DMS153 treated with DMSO at 0.1 percent for 48 hours (cell line): ENCODE results near the gene PLXND1.

Experiments
- DNase-seq: peaks from one replicate; lab custom pipeline; 2025; ENCODE audit not compliant: unreplicated experiment; lab: John Stamatoyannopoulos, UW

Gene PLXND1

GRCh38 chr3:129602730-129603560 is 3.5 kb downstream of the PLXND1 start:
- no peak for DNase-seq

- no peak for DNase-seq
These were observed 4.2 kb downstream of the PLXND1 start for GRCh38 chr3:129602309-129602708.

DNA sequence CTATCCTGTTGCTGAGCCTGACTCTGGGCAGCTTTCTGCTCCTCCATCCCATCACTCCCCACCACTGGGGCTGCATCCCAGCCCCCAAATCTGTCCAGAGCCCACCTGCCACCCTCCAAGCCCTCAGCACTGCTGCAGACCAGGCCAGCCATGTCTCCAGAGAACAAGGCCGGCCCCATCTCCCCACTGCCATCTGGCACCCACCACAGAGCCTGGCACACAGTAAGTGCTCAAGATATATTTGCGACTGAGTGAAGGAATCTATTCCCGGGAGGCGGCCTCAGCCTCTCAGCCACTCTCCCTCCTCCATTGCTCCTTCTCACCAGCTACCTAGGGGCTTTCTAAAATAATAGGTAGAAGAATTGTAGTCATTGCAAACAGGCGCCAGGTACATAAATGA is 4.8 kb downstream of the PLXND1 start:
- DNase-seq: no peak

DNA sequence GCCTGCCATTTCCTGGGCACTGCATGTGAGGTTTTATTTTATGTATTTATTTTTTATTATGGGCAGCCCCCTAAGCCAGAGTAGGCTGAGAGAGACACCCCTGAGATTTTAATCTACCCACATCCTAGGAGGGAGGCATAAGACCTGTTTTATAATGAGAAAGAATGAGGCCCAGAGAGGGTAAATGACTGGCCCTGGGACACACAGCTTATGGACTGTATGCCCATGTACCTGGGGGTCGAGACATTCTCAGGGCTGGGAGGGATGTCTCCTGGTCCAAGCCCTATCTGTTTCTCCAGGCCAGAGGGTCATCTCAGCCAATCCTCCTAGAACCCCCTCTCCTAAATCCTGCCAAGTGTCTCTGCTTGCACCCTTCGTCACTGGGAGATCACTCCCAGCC is 6.1 kb downstream of the PLXND1 start:
- no peak for DNase-seq

DNA sequence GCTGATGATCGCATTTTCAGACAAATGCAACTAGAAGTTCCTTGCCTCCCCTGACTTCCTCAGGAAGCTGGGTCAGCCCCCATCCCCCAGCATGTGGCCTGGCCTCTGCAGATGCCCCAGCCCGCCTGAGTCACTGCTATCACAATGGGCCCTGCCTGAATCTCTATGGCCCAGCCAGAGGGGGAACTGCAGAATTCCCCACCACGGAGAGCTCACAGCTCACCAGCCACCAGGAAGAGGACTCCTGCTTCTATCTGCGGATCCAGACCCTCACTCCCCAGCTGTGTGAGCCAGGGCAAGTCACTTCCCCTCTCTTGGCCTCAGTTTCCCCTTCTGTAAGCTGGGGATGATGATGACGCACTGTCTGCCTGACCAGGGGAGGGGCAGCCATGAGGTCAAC is 6.9 kb downstream of the PLXND1 start:
- DNase-seq: no peak

GRCh38 chr3:129599073-129599472 is 7.4 kb downstream of the PLXND1 start:
- no peak for DNase-seq

DNA sequence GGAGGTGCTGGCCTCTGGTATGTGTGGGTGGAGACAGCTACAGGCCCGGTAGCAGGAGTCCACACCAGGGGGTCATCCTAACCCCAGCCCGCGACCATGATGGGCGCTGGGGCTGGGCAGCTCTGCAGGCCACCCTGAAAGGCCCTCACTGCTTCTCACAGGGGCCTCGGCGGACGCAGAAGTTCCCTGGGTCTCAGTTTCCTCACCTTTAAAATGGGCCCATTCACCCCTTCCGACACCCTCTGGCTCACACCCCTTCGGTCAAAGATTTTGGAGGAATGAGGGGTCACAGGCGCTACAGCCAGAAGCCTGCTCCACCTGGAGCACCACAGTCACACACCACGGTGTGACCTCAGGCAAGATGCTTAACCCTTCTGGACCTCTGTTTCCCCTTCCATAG is 8.0 kb downstream of the PLXND1 start:
- DNase-seq: no peak

DNA sequence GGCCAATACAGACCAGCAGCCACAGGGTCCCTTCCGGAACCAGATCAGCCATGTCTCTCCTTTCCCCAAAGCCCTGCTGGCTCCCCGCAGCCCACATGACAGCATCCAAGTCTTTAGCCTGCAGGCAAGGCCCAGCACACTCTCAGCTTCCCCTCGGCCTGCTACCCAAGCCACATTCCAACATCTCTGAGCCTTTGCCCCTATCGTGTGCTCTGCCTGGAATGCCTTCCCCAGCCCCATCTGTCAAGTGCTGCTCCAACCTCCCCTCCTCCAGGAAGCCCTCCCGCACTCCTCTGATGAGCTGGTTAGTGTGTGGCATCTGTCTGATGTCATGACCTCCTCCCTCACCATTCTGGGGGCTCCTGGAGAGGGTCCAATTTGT is 8.5 kb downstream of the PLXND1 start:
- no peak for DNase-seq

- DNase-seq: peak; percentile 60
These were observed 9.1 kb downstream of the PLXND1 start for GRCh38 chr3:129597087-129597999.

GRCh38 chr3:129596194-129597086 is 10.0 kb downstream of the PLXND1 start:
- DNase-seq: peak; percentile 59

- no peak for DNase-seq
These were observed 10.8 kb downstream of the PLXND1 start for GRCh38 chr3:129595544-129596193.

GRCh38 chr3:129594907-129595390 is 11.5 kb downstream of the PLXND1 start:
- DNase-seq: no peak

- no peak for DNase-seq
These were observed 12.1 kb downstream of the PLXND1 start for GRCh38 chr3:129594409-129594808.

DNA sequence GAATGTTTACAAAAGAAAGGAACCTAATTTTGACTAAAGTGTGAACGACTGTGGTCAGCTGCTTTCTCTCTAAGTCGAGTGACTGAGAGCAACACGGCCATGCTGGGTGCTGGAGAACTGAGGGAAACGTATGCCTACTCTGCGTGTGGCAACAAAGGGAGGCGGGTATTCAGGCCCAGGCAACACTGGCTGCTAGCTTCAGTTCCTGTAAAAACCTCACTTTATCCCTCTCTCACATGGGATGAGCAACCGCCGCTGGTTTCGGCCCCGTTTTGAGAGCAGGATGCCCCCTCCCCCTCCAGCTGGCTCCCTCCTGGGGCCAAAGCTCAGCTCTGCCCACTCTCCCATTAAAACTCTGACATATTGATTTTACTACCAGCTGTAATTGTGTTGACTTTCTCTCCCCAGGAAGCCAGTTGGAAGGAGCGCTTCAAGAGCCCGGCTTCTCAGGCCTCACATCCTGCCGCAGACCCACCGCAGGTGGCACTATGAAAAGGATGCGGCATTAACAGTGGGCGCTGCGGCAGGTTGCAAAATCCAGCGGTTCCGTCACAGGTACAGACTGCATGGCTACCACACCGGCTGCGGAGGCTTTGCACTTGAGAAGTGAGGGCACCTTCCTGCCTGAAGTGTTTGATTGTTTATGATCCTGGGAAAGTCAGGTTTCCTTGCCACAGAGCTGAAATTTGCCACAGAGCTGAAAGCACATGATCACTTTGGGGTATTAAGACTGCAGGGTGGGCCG is 12.7 kb downstream of the PLXND1 start:
- peak; percentile 96 for DNase-seq

- no peak for DNase-seq
These were observed 13.3 kb downstream of the PLXND1 start for GRCh38 chr3:129593230-129593594.

DNA sequence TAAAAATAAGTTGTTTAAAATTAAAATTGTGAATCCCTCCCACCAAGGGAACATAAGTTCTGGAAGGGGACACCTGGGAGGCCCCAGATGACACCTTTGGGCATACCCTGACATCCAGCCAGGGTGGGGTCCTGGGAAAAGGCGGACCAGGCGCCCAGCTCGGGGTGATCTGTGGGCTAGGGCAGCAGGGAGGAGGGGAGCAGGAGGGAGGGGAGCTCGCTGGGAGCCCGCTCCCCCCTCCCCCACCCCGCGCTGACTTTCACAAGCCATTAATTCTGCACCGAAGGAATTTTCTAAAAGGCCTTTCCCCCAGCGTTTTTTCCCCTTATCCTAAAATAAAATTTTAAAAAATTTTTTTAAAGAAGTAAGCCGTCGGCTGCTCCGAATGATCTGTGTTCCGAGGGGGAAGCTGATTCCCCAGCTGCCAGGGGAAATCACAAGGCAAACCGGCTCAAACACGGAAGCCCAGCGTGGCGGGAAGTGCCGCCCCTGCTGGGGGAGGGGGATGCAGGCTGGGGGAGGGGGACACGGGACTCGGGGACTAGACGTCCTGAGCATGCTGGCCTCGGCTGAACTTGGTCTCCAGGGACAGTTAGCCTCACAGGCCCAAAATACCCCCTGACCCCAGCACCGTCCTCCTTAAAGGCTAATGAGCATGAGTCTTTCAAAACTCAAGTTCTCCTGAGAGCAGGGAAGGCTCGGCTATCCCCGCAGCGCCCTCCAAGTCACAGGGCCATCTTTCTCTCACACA is 13.9 kb downstream of the PLXND1 start:
- DNase-seq: peak; percentile 34

DNA sequence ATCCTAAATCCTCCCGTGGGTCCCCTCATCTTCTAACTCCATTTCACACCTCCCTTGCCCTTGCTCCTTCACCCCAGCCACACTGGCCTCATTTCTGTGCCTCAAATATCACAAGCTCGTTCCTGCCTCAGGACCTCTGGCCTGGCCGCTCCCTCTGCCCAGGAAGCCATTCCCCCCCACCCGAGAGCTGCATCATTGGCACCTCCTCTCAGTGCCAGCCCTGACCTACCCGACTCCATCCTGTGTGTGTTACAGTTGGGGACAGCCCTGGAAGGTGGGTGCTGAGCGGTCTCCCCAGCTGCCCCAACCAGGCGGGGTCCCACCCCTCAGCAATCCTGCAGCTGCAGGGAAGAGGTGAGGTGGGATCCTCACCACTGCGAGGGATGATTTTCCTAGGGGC is 14.5 kb downstream of the PLXND1 start:
- DNase-seq: no peak

- DNase-seq: no peak
These were observed 16.3 kb downstream of the PLXND1 start for GRCh38 chr3:129590215-129590614.

GRCh38 chr3:129587566-129588210 is 18.8 kb downstream of the PLXND1 start:
- DNase-seq: no peak
